HG02885 (cell line): ENCODE results near the gene COL6A6.
A peak's percentile ranks its signal among the peaks of the same experiment; 100 is the strongest.
"Not testable (repeated sequence)": the region's sequence is repeated elsewhere in the genome, so short reads cannot be mapped to it uniquely, and the experiment has no call there.

ENCODE experiments used
- ATAC-seq: cut with Tn5 transposase; IDR thresholded peaks from one replicate; pipeline ENCODE4 v1.9.1; 2021; ENCODE audit warnings: mild to moderate bottlenecking; ENCODE audit not compliant: unreplicated experiment, poor library complexity

COL6A6 gene

DNA sequence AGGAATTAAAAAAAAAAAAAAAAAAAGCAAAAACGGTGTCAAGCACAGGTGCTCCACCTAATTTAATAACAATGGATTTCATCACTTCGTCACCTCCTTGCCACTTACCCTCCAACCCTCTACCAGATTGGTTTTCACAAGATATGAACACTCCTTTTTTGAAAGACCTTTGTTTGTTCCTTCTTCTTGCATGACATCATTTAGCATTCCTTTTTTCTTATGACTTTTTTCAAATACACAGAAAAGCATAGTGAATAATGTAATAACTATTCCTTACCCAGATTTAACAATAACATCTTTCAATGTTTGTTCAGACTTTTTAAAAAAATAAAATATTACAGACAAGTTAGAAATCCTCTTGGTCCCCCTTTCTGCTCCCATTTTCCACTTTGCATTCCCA lies 16.3 kb downstream of the COL6A6 start:
- no peak for ATAC-seq

DNA sequence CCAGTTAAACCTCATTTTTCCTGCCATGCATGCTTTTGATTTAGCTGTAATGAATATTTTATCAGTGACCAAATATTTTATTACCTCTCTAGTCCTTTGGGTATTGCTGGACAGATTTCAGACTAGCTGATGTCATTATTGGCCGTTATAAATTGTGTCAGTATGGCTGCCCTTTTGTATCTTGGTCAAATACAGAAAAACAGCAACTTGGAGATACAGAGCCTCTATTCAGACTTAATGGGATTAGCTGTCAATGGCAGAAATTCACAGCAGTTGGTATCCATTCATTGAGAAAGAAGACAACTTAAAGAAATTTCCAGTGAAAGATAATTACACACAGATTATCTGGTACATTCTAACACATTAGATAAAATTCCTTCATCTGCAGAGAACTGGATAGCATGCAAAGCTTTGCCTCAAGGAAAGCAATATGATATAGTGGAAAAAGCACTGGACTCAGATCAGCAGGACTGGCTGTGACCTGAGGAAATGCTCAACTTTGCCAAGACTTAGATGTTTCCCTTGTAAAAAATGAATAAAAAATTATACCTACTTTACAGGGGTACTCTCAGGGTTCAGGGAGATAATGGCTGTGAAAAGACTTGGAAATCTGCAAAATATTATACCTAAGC lies 20.8 kb downstream of the COL6A6 start:
- ATAC-seq = no peak

DNA sequence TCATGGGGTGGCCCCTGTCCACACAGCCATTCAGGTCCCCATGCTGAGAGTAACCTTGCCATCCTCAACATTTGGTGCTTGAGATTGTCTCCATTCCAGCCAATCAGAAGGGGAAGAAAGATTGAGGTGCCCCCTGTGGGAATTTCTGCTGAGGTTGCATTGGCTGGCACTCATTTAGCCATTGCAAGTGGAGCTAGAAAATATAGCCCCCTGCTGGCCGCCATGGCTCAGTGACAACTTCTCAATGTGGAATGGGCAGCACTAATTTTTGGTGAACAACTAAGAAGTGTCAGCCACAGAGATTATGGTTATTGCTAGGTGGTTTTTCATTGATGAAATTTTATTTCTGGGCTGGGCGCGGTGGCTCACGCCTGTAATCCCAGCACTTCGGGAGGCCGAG lies 22.0 kb downstream of the COL6A6 start:
- ATAC-seq = peak; percentile 67

DNA sequence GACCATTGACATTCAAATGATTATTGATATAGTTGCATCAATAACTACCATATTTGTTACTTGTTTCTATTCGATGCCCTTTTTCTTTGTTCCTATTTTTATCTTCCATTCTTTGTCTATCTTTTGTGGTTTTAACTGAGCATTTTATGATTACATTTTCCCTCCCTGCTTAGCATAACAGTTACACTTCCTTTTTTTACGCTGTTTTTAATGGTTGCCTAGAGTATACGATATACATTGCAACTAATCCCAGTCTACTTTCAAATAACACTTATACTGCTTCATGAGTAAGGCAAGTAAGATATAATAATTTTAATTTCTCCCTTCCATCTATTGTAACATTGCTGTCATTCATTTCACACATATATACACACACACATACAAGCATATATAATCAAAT lies 26.3 kb downstream of the COL6A6 start:
- ATAC-seq = no peak

DNA sequence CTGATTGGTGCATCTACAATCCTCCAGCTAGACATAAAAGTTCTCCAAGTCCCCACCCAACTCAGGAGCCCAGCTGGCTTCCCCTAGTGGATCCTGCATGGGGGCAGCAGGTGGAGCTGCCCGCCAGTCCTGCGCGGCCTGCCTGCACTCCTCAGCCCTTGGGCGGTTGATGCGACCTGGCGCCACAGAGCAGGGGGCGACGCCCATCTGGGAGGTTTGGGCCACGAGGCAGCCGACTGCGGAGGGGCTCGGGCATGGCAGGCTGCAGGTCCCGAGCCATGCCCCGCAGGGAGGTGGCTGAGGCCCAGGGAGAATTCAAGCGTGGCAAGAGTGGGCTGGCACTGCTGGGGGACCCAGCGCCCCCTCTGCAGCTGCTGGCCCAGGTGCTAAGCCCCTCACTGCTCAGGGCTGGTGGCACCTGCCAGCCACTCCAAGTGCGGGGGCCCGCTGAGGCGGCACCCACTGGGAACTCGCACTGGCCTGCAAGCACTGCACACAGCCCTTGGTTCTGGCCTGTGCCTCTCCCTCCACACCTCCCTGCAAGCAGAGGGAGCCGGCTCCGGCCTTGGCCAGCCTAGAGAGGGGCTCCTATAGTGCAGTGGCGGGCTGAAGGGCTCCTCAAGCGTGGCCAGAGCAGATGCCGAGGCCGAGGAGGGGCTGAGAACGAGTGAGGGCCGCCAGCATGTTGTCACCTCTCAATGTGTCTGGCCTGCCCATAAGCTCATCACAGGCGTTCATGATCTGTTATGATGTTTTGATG lies 30.1 kb downstream of the COL6A6 start:
- no peak for ATAC-seq

DNA sequence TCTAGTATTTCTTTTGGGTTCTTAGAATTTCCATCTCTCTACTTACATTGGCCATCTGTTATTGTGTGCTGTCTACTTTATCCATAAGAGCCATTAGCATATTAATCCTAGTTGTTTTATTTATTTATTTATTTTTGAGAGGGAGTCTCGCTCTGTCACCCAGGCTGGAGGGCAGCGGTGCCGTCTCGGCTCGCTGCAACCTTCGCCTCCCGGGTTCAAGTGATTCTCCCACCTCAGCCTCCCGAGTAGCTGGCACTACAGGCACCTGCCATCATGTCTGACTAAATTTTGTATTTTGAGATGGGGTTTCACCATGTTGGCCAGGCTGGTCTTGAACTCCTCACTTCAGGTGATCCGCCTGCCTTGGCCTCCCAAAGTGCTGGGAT lies 30.7 kb downstream of the COL6A6 start:
- ATAC-seq = not testable (repeated sequence)

DNA sequence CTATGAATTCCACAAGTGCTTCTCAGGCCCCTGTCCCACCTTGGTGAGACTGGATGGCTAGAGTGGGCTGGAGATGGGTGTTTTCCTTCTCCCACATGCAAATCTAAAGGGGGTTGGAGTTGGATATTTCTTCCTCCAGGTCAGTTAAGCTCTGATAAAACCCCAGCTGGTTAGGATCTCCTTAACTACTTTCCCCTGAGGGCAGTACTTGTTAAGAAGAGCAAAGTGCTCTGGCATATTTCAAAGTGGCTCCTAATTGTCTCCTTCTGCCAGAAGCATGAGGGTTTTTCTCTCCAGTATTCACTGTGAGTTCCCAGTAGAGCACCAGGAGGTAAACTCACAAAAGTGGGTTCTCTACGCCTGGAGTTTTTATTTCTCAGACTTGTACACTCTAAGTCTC lies 31.4 kb downstream of the COL6A6 start:
- ATAC-seq = no peak

DNA sequence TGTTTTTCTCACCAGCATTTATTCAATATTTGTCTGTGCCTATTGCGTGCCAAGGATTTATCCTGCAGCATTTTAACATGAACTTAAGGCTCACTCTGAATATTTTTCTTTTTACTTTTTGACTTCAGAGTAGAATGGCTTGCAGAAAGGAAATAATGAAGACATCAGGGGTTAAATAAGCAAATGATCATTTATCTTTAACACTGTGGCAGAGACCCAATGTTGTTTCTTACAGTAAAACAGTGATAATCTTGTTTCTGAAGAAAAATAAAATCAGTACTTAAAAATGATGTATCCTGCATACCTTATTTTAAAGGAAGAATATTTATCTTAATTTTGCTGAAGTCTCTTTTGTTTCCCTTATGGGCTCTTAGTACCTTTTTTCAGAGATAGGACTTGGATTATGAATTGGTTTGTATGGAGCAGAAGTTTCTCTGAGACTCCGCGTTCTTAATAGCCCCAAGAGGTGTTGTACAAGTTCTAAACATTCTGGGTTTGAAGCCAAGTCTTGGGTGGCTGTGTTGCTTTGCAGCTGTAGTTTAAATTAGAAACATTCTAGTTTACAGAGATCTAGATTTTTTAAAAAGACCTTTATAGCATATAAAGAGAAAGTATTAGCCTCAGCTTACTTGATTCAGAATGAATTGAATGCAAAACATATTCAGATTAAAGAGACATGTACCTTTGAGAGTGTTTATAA lies 40.5 kb downstream of the COL6A6 start:
- ATAC-seq = no peak

DNA sequence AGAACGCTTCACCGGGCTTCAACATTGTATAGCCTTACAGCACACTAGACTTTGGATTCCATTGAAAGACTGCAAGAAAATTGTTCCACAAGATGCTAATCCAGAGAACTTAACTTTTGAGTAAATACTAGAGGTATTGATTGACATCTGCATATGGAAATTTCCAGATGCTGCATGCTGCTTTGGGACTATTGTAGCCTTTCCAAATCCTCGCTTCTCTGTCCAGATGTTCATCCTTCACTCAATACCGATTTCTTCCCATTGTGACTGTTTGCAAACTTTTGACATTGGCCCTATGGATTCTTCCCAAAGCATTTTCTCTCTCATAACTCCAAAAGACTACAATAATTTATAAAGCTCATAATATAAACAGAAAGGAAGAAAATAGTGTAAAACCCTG lies 41.4 kb downstream of the COL6A6 start:
- no peak for ATAC-seq

DNA sequence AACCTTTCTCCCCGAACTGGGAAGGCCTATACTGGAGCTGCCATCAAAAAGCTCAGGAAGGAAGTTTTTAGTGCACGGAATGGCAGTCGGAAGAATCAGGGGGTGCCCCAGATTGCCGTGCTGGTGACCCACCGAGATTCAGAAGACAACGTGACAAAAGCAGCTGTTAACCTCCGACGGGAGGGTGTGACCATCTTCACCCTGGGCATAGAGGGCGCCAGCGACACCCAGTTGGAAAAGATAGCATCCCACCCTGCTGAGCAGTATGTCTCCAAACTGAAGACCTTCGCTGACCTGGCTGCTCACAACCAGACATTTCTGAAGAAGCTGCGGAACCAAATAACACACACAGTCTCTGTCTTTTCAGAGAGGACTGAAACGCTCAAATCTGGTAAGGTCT lies 48.2 kb downstream of the COL6A6 start:
- no peak for ATAC-seq
